WTC11 (cell line): ENCODE measurements around the gene STXBP6. TPM values are rescaled to one million over a fixed set of nuclear protein-coding genes. Genes with fewer than 3 reads are reported as not detected.

Experiments used
- ATAC-seq: fragments of 200-7000 bp; cut with Tn5 transposase; 2 replicates; pipeline ENCODE4 v1.10.0; 2021; ENCODE audit warnings: mild to moderate bottlenecking, moderate library complexity
- CTCF ChIA-PET: fragments of 300-600 bp; sonication (Branson Sonifier 250); formaldehyde crosslinking; loops from one replicate; lab custom pipeline; 2021; ENCODE audit warnings: antibody characterized with exemption; lab: Charles Lee
- POLR2A ChIA-PET: fragments of 350-600 bp; sonication (Branson Sonifier 250); formaldehyde crosslinking; loops from one replicate; lab custom pipeline; 2021; ENCODE audit warnings: antibody characterized with exemption; lab: Charles Lee
- DNase-seq: peaks from one replicate; pipeline ENCODE4 v3.0.0; 2021; ENCODE audit warnings: low spot score
- H3K27ac Mint-ChIP-seq: 2 replicates; pipeline ENCODE4 v1.8.0; 2021; ENCODE audit warnings: mixed read lengths
- H3K27me3 Mint-ChIP-seq: 2 replicates; pipeline ENCODE4 v1.8.0; 2021; ENCODE audit warnings: low read depth, mild to moderate bottlenecking, moderate library complexity, mixed read lengths
- H3K36me3 Mint-ChIP-seq: 2 replicates; pipeline ENCODE4 v1.8.0; 2021; ENCODE audit warnings: mixed read lengths
- H3K4me1 Mint-ChIP-seq: 2 replicates; pipeline ENCODE4 v1.8.0; 2022; ENCODE audit warnings: mixed read lengths
- H3K4me3 Mint-ChIP-seq: 2 replicates; pipeline ENCODE4 v1.8.0; 2021; ENCODE audit warnings: mild to moderate bottlenecking, moderate library complexity, mixed read lengths
- H3K9me3 Mint-ChIP-seq: 2 replicates; pipeline ENCODE4 v1.8.0; 2021; ENCODE audit warnings: mixed read lengths
- GRHL2 ChIP-seq: fragments of 250-450 bp; sonication (Bioruptor Pico); IDR thresholded peaks from 2 replicates; pipeline ENCODE4 v1.8.0; 2022; ENCODE audit warnings: mild to moderate bottlenecking, moderate library complexity; ENCODE audit not compliant: insufficient replicate concordance, severe bottlenecking
- MXD4 ChIP-seq: fragments of 250-450 bp; sonication (Bioruptor Pico); IDR thresholded peaks from 2 replicates; pipeline ENCODE4 v1.8.0; 2021; ENCODE audit warnings: mild to moderate bottlenecking, moderate library complexity, borderline replicate concordance
- NFYB ChIP-seq: sonication (generic); formaldehyde crosslinking; conservative IDR thresholded peaks from 2 replicates; pipeline ENCODE4 v1.8.0; 2022; ENCODE audit warnings: low read depth, missing genetic modification reagents
- NR2C2 ChIP-seq: sonication (generic); formaldehyde crosslinking; IDR thresholded peaks from 2 replicates; pipeline ENCODE4 v1.8.0; 2022; ENCODE audit warnings: mild to moderate bottlenecking, missing genetic modification reagents
- OVOL2 ChIP-seq: fragments of 250-450 bp; sonication (Bioruptor Pico); IDR thresholded peaks from 2 replicates; pipeline ENCODE4 v1.9.0; 2021; ENCODE audit warnings: mild to moderate bottlenecking, borderline replicate concordance
- PRRX2 ChIP-seq: fragments of 250-450 bp; sonication (Bioruptor Pico); IDR thresholded peaks from 2 replicates; pipeline ENCODE4 v1.8.0; 2021; ENCODE audit warnings: mild to moderate bottlenecking
- SOX15 ChIP-seq: fragments of 250-450 bp; sonication (Bioruptor Pico); IDR thresholded peaks from 2 replicates; pipeline ENCODE4 v1.9.0; 2021; ENCODE audit warnings: mild to moderate bottlenecking
- TP53 ChIP-seq: sonication (generic); formaldehyde crosslinking; IDR thresholded peaks from 2 replicates; pipeline ENCODE4 v1.8.1; 2023; ENCODE audit warnings: mild to moderate bottlenecking, missing genetic modification reagents
- ZNF121 ChIP-seq: sonication (generic); formaldehyde crosslinking; IDR thresholded peaks from 2 replicates; pipeline ENCODE4 v1.8.0; 2023; ENCODE audit warnings: missing genetic modification reagents
- ZNF219 ChIP-seq: sonication (generic); formaldehyde crosslinking; IDR thresholded peaks from 2 replicates; pipeline ENCODE4 v1.8.0; 2023; ENCODE audit warnings: missing genetic modification reagents, mild to moderate bottlenecking, borderline replicate concordance
- ZNF317 ChIP-seq: sonication (generic); formaldehyde crosslinking; IDR thresholded peaks from 2 replicates; pipeline ENCODE4 v1.8.1; 2023; ENCODE audit warnings: low read depth, mild to moderate bottlenecking, moderate library complexity, missing genetic modification reagents, borderline replicate concordance
- ZNF396 ChIP-seq: fragments of 250-450 bp; sonication (Bioruptor Pico); IDR thresholded peaks from 2 replicates; pipeline ENCODE4 v1.8.0; 2021; ENCODE audit warnings: mild to moderate bottlenecking, moderate library complexity, borderline replicate concordance
- ZNF671 ChIP-seq: fragments of 250-450 bp; sonication (Bioruptor Pico); IDR thresholded peaks from 2 replicates; pipeline ENCODE4 v1.8.0; 2021; ENCODE audit warnings: mild to moderate bottlenecking
- total RNA-seq: library from RNA; stranded (reverse); gene quantifications from 3 replicates; pipeline ENCODE4 v1.2.3, GENCODE V29; 2021
- TF ChIP-seq, protein P1 (sequence below): fragments of 250-450 bp; sonication (Bioruptor Pico); IDR thresholded peaks from 2 replicates; pipeline ENCODE4 v1.9.0; 2021; ENCODE audit warnings: moderate library complexity, mild to moderate bottlenecking, inconsistent platforms, borderline replicate concordance
- TF ChIP-seq, protein P2 (sequence below): sonication (generic); formaldehyde crosslinking; IDR thresholded peaks from 2 replicates; pipeline ENCODE4 v1.8.0; 2022; ENCODE audit warnings: mild to moderate bottlenecking, missing genetic modification reagents
- TF ChIP-seq, protein P3 (sequence below): fragments of 250-450 bp; sonication (Bioruptor Pico); IDR thresholded peaks from 2 replicates; pipeline ENCODE4 v1.9.0; 2021; ENCODE audit warnings: mild to moderate bottlenecking, borderline replicate concordance
- TF ChIP-seq, protein P4 (sequence below): fragments of 200-600 bp; IDR thresholded peaks from 2 replicates; pipeline ENCODE4 v1.8.0; 2022; ENCODE audit warnings: antibody characterized with exemption
- TF ChIP-seq, protein P5 (sequence below): sonication (generic); formaldehyde crosslinking; IDR thresholded peaks from 2 replicates; pipeline ENCODE4 v1.8.1; 2023; ENCODE audit warnings: mild to moderate bottlenecking, missing genetic modification reagents
- TF ChIP-seq, protein P6 (sequence below): sonication (generic); formaldehyde crosslinking; IDR thresholded peaks from 2 replicates; pipeline ENCODE4 v1.8.1; 2023; ENCODE audit warnings: mild to moderate bottlenecking, missing genetic modification reagents, moderate library complexity

STXBP6 gene
- total RNA-seq, 1 experiment from 2014 or later = 4.2 TPM

DNA sequence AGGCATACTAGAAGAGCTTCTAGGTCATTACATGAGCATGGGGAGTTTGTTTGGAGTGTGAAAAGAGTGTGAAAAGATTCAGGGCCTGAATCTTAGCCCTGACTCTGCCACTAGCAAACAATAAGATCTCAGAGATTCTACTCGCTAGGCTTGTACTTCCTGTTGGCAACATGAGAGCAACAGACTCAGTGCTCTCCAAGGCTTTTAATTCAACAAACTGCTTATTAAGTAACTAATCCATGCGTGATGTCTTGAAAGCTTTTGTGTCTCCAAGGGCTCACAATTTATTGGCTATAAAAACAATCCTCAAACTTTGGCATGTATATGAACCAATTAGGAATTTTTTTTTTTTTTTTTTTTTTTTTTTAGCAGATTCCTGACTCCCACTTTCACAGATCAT lies 105.1 kb downstream of the STXBP6 start:
- no peak overlapping the region for H3K27ac Mint-ChIP-seq
- peaks cover 50% of the 10 kb centered on the region for H3K4me1 Mint-ChIP-seq
- ChIA-PET CTCF (no interaction called here), POLR2A (no interaction called here)
- H3K4me3 Mint-ChIP-seq = no peak overlapping the region
- TF ChIP-seq ZNF219 (CRISPR knock-in tag) (no peak), ZNF121 (CRISPR knock-in tag) (no peak), NFYB (no peak), GRHL2 (CRISPR knock-in tag) (no peak), ZNF671 (CRISPR knock-in tag) (no peak), PRRX2 (no peak)
- TF ChIP-seq, protein P1, sequence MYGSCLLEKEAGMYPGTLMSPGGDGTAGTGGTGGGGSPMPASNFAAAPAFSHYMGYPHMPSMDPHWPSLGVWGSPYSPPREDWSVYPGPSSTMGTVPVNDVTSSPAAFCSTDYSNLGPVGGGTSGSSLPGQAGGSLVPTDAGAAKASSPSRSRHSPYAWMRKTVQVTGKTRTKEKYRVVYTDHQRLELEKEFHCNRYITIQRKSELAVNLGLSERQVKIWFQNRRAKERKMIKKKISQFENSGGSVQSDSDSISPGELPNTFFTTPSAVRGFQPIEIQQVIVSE = no peak
- DNase-seq = no peak
- H3K27me3 Mint-ChIP-seq = no peaks in the 10 kb centered on the region
- H3K36me3 Mint-ChIP-seq = no peaks in the 10 kb centered on the region
- H3K9me3 Mint-ChIP-seq = no peaks in the 10 kb centered on the region
- no peak for ATAC-seq

DNA sequence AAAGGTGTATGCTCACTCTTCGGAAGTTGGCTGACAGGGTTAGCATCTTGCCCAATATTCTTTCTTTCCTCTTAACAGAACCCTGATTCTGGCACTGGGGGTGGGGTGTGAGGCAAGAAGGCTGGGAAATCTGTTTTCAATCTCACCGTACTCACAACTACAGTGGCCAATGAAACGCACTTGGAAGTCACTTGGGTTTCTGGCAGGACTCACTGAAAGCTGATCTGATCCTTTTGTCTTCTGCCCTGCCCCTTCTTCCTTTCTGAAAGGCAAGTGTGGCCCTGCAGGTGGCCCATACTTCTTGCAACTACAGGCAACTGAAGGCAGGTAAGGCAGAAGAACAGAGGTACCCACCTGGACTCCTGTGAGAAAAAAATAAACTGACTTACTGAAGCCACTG lies 106.9 kb downstream of the STXBP6 start:
- ChIA-PET POLR2A (interaction anchor here (1.0 kb wide), 1 partner anchor 22 kb away, joined by 3 read pairs; no protein-coding TSS in a partner anchor), CTCF (interaction anchor here (0.9 kb wide), 1 partner anchor 10 kb away, joined by 3 read pairs; no protein-coding TSS in a partner anchor)
- ATAC-seq (peak; percentile 97), DNase-seq (peak; percentile 69)
- TF ChIP-seq OVOL2 (CRISPR knock-in tag) = no peak
- no peak for TF ChIP-seq ZNF317 (CRISPR knock-in tag)
- TF ChIP-seq, protein P1 = no peak
- TF ChIP-seq TP53 (CRISPR knock-in tag) = no peak
- no peak for TF ChIP-seq MXD4 (CRISPR knock-in tag)
- TF ChIP-seq, protein P2, sequence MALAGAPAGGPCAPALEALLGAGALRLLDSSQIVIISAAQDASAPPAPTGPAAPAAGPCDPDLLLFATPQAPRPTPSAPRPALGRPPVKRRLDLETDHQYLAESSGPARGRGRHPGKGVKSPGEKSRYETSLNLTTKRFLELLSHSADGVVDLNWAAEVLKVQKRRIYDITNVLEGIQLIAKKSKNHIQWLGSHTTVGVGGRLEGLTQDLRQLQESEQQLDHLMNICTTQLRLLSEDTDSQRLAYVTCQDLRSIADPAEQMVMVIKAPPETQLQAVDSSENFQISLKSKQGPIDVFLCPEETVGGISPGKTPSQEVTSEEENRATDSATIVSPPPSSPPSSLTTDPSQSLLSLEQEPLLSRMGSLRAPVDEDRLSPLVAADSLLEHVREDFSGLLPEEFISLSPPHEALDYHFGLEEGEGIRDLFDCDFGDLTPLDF = no peak
- no peak for TF ChIP-seq ZNF396 (CRISPR knock-in tag)
- Mint-ChIP-seq H3K27me3 (no peaks in the 10 kb centered on the region), H3K36me3 (no peaks in the 10 kb centered on the region), H3K4me1 (peaks cover 41% of the 10 kb centered on the region), H3K27ac (peak overlapping the region; percentile 99), H3K9me3 (no peaks in the 10 kb centered on the region), H3K4me3 (peak overlapping the region; percentile 29; the same call in 1 of the 2 replicates)

DNA sequence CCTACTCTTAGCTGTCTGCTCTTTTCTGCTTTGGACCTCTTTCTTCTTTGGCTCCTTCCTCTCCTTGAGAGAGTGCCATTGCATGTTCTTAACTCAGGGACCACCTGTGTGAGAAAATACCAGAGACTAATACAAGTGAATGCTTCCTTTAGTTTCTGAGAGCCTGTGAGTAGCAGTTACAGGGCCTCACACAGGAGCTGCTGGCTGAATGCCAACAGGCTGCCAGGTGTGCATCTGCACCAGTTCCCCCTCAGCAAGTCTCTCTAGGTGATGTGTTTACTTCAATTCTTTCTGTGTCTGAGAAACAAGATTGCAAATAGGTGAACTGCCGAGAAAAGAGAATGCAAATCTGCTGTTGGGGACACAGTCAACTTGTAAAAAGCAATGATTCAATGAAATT lies 108.2 kb downstream of the STXBP6 start:
- H3K27me3 Mint-ChIP-seq = no peaks in the 10 kb centered on the region
- H3K9me3 Mint-ChIP-seq = peaks cover 2% of the 10 kb centered on the region; the same call in 1 of the 2 replicates
- DNase-seq (peak; percentile 13), ATAC-seq (no peak)
- CTCF ChIA-PET = no interaction called here
- H3K36me3 Mint-ChIP-seq = no peaks in the 10 kb centered on the region
- H3K4me3 Mint-ChIP-seq = peak overlapping the region; percentile 31
- H3K27ac Mint-ChIP-seq = peak overlapping the region; percentile 99
- POLR2A ChIA-PET = interaction anchor here (1.0 kb wide), 1 partner anchor 20 kb away, joined by 3 read pairs; no protein-coding TSS in a partner anchor
- peaks cover 38% of the 10 kb centered on the region for H3K4me1 Mint-ChIP-seq
- TF ChIP-seq, protein P3, sequence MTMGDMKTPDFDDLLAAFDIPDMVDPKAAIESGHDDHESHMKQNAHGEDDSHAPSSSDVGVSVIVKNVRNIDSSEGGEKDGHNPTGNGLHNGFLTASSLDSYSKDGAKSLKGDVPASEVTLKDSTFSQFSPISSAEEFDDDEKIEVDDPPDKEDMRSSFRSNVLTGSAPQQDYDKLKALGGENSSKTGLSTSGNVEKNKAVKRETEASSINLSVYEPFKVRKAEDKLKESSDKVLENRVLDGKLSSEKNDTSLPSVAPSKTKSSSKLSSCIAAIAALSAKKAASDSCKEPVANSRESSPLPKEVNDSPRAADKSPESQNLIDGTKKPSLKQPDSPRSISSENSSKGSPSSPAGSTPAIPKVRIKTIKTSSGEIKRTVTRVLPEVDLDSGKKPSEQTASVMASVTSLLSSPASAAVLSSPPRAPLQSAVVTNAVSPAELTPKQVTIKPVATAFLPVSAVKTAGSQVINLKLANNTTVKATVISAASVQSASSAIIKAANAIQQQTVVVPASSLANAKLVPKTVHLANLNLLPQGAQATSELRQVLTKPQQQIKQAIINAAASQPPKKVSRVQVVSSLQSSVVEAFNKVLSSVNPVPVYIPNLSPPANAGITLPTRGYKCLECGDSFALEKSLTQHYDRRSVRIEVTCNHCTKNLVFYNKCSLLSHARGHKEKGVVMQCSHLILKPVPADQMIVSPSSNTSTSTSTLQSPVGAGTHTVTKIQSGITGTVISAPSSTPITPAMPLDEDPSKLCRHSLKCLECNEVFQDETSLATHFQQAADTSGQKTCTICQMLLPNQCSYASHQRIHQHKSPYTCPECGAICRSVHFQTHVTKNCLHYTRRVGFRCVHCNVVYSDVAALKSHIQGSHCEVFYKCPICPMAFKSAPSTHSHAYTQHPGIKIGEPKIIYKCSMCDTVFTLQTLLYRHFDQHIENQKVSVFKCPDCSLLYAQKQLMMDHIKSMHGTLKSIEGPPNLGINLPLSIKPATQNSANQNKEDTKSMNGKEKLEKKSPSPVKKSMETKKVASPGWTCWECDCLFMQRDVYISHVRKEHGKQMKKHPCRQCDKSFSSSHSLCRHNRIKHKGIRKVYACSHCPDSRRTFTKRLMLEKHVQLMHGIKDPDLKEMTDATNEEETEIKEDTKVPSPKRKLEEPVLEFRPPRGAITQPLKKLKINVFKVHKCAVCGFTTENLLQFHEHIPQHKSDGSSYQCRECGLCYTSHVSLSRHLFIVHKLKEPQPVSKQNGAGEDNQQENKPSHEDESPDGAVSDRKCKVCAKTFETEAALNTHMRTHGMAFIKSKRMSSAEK (CRISPR knock-in tag) = no peak
- TF ChIP-seq, protein P4, sequence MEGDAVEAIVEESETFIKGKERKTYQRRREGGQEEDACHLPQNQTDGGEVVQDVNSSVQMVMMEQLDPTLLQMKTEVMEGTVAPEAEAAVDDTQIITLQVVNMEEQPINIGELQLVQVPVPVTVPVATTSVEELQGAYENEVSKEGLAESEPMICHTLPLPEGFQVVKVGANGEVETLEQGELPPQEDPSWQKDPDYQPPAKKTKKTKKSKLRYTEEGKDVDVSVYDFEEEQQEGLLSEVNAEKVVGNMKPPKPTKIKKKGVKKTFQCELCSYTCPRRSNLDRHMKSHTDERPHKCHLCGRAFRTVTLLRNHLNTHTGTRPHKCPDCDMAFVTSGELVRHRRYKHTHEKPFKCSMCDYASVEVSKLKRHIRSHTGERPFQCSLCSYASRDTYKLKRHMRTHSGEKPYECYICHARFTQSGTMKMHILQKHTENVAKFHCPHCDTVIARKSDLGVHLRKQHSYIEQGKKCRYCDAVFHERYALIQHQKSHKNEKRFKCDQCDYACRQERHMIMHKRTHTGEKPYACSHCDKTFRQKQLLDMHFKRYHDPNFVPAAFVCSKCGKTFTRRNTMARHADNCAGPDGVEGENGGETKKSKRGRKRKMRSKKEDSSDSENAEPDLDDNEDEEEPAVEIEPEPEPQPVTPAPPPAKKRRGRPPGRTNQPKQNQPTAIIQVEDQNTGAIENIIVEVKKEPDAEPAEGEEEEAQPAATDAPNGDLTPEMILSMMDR = no peak
- TF ChIP-seq SOX15 (CRISPR knock-in tag) (no peak), NR2C2 (CRISPR knock-in tag) (no peak), ZNF671 (CRISPR knock-in tag) (no peak), OVOL2 (CRISPR knock-in tag) (no peak)
- TF ChIP-seq, protein P5, sequence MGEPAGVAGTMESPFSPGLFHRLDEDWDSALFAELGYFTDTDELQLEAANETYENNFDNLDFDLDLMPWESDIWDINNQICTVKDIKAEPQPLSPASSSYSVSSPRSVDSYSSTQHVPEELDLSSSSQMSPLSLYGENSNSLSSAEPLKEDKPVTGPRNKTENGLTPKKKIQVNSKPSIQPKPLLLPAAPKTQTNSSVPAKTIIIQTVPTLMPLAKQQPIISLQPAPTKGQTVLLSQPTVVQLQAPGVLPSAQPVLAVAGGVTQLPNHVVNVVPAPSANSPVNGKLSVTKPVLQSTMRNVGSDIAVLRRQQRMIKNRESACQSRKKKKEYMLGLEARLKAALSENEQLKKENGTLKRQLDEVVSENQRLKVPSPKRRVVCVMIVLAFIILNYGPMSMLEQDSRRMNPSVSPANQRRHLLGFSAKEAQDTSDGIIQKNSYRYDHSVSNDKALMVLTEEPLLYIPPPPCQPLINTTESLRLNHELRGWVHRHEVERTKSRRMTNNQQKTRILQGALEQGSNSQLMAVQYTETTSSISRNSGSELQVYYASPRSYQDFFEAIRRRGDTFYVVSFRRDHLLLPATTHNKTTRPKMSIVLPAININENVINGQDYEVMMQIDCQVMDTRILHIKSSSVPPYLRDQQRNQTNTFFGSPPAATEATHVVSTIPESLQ (CRISPR knock-in tag) = no peak
- TF ChIP-seq, protein P6, sequence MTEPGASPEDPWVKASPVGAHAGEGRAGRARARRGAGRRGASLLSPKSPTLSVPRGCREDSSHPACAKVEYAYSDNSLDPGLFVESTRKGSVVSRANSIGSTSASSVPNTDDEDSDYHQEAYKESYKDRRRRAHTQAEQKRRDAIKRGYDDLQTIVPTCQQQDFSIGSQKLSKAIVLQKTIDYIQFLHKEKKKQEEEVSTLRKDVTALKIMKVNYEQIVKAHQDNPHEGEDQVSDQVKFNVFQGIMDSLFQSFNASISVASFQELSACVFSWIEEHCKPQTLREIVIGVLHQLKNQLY (CRISPR knock-in tag) = no peak
